ENCODE measurements around the gene IL1R2.
"Not testable (repeated sequence)": the region's sequence is repeated elsewhere in the genome, so short reads cannot be mapped to it uniquely, and the experiment has no call there.

IL1R2 gene

DNA sequence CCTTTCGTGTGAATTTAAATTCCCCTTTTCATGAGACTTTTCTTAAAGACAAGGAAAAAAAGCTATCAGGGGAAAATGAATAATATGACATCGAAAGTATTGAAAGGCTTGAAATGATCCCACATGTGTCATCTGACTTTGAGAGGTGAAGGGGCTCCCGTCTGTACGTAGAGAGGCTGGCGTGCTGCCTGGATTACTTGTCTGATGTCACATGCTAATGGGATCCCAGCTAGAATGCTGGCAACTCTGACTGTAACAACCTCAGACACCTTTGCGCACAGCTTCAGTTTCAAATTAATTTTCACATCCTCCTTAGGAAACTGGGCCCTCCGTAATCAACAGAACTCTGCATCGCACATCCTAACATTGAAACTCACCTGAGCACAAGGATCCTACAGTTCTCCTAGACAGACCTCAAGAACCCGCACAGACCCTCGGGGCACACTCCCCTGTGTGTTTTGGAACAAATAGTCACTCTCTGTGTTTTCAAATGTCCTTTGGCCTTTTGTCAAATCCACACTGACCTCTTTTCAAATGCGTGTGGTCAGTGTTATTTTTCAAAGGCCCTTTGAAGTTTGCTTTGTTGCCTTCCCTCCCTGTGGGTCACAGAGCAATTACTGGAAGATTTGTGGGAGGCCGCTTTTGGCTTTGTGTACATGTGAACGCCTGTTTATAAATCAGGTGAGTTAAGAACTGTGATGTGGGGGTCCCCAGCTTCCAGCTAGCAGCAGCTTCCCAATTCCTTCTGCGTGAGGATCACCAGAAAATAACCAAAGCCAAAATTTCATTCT, 65.9 kb downstream of the IL1R2 start:
- in situ Hi-C loops (cut with MboI; ENCODE audit: low sequenced_read_pairs), result no loop called here

DNA sequence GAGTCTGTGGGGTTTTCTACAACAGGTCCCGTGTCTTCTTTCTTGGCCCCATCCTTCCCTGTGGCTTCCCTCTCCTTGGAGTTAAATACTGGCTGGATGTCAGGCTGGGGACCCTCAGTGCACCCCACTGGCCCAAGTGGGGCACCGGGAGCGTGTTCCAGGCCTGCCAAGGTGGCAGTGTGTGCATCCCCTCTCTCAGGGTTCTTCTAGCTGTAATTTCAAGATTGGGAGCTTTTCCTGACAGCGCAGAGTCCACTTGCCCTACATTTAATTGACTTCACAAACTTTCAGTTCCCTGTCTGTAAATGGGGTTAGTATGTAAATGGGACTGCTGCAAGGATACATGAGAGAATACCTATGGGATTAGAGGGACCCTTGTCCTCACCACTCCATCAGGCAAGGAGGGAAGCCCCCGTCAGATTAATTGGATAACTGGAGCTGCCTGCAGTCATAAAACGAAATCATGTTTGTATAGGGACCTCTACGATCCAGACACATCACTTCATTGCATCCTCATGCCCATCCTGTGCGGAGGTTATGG, 66.6 kb downstream of the IL1R2 start:
- in situ Hi-C loops (cut with MboI; ENCODE audit: low sequenced_read_pairs), result no loop called here

DNA sequence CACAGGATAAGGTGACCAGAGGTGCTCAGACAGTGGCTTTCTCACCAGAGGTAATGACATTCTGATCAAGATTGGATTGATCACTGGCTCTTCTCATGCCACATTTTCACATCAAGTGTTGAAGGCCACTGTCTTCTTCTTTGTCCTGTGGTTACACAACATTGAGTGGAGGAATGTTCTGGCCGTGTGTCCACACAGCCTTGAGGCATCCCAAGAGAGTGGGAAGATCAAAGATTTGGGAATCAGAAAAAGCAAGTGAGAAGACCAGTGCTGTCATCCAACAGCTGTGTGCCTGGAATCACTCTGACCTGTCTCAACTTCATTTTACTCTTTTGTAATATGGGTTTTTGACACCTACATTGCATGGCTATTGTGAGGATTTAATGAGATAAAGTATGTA, 67.4 kb downstream of the IL1R2 start:
- in situ Hi-C loops (cut with MboI; ENCODE audit: low sequenced_read_pairs), result no loop called here

DNA sequence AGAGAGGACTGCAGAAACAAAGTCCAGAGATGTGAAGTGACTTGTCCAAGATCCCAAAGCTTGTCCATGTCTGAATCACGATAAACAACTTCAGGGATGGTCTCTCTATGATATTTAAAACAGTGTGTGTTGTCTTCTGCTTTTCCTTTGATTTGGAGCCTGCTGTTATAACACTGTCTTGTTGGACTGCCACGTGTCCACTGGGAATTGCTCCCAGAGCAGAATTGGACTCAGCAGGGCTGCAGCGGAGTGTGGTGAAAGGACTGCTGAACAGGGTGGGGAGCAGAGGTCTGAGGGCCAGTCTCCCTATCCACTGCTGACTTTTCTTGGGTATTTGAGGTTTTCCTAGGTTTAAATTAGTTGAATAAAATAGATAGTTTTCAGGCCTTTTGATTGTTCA, 68.3 kb downstream of the IL1R2 start:
- in situ Hi-C loops (cut with MboI; ENCODE audit: low sequenced_read_pairs), result no loop called here

DNA sequence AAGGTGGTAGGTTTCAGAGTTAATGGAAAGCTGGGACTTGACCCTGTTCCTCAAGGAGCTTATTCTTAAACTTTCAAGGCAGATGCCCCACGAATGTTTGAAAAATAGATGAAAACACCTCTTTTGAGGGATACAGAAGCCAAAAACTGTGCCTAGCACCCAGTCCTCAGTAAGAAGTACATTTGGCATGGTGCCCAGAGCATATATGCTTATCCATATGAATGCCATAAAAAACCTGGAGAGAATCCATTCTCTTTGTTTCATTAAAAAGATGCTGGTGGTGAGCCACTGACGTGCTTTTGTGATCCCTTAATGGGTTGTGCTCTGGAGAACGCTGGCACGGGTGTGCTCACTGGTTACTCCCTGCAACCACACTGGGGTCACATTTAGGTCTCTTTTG, 69.0 kb downstream of the IL1R2 start:
- in situ Hi-C loops (cut with MboI; ENCODE audit: low sequenced_read_pairs), result no loop called here

DNA sequence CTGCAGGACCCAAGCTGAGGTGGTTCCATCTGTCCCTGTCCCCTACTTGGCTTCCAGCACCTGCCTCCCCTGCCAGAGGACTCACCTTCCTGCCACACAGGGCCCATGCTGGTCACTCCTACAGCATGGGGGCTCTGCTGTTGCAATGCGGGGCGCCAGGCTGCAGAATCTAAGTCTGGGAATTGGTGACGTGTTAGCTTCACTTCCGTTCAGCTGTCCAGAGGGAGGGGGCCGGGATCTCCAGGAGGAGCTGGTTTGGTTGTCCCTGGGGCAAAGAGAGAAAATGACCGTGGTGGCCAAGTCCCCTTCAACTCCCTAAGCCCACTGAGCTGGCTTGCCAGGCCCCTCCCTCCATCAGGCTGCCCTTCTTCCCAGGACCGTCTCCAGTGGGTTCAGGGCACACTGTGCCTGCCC, 69.5 kb downstream of the IL1R2 start:
- in situ Hi-C loops (cut with MboI; ENCODE audit: low sequenced_read_pairs), result no loop called here

DNA sequence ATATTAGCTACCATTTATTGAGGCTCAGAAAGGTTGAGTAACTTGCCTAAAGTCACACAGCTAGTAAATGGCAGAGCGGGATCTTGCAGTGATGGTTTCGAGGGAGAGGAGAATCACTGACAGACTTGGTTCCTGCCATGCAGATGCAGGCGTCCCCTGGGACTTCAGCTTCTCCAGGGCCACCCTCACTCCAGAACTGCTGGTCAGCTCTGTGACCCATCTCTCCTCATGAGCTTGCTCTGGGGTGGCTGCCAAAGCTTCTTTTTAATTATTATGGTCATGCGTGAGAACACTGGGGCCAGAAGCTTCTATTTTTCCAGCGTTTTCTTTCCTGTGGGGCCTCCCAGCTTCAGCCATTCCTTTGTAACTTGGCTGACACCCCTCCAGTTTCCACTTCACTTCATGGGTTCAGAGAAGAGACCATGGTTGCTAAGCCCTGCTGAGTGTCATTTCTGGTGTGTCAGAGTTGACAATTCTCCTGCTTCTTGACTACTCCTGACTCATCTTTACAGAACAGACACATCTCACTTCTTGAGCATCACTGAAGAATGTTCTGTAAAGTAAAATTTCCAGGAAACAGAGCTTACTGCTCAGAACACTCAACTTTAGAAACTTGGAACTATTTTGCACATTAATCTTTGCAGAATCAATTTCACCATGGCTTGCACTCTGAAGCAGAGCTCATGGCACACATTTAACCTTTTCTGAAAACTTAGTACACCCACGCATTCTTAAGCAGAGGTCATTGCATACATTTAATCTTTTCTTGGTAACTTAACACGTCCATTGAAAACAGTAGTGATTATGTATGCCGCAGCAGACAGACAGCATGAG, 70.4 kb downstream of the IL1R2 start:
- in situ Hi-C loops (cut with MboI; ENCODE audit: low sequenced_read_pairs), result no loop called here

DNA sequence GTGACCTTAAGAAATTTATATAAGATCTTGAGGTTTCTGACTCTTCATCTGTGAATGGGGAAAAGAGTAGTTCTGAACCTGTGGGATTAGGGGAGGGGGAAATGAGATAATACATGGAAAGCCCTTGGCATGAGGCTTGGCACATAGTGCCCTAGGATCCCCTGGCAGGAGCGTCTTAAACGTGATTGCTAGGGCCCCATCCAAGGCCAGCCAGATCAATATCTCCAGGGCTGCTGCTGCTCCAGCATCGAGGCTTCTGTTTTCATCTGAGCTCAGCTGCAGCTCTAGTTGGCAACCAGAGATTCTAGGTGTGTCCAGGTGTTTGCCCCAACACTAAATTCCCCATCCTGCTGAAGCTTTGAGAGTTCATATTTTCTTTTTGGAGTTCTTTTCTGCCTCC, 71.0 kb downstream of the IL1R2 start:
- in situ Hi-C loops (cut with MboI; ENCODE audit: low sequenced_read_pairs), result no loop called here

DNA sequence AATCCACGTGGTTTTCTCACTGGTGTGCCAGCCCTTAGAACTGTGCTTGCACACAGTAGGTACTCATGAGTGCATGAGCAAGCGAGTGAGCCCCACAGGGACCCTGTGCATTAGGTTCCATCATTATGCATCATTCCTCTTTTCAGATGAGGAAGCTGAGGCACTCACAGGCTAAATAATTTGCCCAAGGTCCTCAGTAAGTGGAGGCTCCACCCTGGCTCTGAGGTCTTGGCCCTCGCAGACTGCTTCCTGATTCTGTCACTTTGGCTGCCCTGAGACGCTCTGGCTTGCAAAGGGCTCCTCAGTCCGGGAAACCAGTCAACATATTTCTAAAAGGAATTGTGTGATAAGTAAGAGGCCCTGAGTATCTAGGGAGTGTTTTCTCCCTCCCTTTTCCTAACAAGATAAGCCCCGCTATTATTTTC, 71.7 kb downstream of the IL1R2 start:
- in situ Hi-C loops (cut with MboI; ENCODE audit: low sequenced_read_pairs), result no loop called here

DNA sequence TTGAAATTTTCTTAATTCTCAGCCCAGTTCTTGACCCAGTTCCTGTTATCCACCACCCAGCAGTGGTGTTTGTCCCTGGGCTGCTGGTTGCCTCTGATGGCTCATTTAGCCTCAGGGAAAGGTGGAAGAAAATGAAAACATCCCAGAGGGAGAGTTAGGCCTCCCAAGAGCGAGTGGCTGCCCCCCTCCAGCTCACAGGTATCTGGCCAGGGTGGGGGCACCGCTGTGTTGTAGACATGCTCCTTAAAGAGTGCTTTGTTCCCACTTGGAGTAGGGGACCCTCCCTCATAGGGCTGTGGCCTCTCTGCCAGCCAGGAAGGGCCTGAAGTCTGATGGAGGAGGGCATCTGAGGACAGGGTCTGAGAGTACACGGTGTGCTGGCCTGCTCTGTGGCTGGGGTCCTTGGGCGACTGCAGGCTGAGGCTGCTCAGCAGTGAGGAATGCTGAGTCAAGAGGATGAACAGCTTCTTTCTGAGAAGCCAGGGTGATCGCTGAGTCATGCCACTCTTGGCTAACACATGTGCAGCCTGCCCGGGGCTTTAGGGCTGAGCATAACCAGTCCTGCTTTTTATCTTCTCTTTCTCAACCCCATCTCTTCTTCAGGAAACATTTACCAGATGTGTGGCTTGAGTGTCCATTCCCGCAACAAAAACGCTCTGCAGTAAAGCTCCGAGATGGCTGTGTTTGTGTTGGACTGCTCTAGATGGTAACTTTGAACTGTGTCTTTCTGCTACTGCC, 72.3 kb downstream of the IL1R2 start:
- in situ Hi-C loops (cut with MboI; ENCODE audit: low sequenced_read_pairs), result no loop called here

DNA sequence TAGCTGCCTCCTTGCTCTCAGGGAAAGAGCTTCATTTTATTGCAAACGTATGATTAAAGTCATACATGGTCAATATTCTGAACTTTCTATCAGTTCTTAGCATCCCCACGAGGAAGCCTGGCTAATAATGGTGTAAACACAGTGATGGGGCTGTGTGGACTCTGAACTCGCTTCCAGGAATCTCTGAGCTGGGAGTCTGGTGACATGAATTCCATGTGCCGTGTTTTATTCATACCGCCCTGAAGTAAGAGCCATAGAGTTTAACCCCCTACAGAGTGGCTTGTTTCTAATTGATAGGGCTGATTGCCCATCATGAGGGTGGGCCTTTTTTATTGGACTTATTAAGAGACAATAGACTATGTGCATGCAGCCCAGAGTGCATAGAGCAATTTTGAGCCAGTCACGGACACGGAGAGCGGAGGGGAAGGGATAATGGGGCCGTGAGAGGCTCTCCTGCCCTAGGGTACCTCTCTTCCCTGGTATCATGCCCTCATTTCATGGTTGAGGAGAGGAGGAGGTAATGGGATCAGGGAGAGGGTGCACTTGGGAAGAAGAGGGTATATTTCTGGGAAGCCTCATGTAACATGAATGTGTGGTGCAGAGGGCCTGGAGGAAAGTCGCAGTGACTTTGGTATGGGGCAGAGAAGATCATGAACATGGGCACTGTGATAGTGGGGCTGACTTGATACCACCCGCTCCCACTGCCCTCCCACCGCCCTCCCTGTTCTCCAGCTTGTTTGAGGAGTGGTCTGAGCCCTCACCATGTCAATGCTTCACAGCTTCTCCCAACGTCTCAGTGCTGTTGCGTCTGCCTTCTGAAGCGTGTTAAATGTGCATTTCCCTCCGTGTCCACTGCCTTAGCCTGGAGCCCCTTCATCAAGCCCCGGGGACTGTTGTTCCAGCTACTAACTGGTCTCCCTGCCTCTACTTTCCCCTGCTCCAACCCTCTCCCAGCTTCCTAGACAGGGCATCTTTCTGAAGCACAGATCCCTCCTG, 73.2 kb downstream of the IL1R2 start:
- in situ Hi-C loops (cut with MboI; ENCODE audit: low sequenced_read_pairs), result no loop called here

DNA sequence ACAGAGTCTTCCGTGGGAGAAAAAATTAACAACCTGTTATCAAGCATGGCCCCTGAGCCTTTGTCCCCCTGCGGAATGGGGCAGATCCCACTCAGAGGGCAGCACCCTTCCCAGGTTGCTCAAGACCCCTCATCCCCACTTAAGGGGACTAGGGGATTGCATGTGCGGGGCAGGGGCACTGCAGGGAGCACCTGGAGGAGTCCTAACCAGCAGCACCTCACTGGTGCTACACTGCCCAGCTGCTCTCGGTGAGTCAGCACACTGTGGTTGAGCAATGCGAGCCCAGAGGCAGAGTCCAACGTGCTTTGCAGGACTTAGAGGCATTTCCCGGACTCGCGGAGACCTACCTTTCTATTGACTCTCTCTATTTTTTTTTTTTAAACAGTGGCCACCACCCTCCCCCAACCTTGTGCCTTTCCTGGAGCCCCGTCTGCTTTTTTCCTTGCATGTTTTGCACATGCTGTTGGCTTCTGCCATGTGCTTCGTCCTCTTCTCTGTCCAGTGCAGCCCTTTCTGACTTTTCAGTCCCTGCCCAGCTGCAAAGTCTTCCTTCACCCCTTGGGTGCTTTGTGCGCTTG, 74.0 kb downstream of the IL1R2 start:
- in situ Hi-C loops (cut with MboI; ENCODE audit: low sequenced_read_pairs), result no loop called here

DNA sequence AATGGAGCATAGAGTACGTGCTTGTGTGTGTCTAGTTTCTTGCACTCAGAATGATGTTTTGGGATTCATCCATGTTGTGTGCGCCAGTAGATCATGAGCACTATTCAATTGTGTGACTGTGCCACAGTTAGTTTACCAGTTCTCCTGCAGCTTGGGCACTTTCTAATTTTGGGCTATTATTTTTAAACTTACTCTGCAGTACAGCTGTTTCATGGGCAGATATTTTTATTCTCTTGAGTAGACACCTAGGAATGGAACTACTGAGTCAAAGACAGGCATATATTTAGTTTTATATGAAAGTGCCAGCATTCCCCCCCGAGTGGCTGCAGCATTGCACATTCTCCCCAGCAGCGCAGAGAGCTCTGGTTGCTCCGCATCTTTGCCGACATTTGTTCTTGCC, 74.8 kb downstream of the IL1R2 start:
- in situ Hi-C loops (cut with MboI; ENCODE audit: low sequenced_read_pairs), result no loop called here

DNA sequence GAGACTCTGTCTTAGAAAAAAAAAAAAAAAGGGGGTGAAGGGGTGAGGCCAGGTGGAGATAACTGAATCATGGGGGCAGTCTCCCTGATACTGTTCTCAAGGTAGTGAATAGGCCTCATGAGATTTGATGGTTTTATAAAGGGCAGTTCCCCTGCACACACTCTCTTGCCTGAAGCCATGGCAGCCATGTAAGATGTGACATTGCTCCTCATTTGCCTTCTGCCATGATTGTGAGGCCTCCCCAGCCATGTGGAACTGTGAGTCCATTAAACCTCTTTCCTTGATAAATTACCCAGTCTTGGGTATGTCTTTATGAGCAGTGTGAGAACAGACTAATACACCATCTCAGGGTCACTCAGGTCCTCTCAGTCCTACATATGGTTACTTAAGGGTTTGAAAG, 76.4 kb downstream of the IL1R2 start:
- in situ Hi-C loops (cut with MboI; ENCODE audit: low sequenced_read_pairs), result not testable (repeated sequence)

DNA sequence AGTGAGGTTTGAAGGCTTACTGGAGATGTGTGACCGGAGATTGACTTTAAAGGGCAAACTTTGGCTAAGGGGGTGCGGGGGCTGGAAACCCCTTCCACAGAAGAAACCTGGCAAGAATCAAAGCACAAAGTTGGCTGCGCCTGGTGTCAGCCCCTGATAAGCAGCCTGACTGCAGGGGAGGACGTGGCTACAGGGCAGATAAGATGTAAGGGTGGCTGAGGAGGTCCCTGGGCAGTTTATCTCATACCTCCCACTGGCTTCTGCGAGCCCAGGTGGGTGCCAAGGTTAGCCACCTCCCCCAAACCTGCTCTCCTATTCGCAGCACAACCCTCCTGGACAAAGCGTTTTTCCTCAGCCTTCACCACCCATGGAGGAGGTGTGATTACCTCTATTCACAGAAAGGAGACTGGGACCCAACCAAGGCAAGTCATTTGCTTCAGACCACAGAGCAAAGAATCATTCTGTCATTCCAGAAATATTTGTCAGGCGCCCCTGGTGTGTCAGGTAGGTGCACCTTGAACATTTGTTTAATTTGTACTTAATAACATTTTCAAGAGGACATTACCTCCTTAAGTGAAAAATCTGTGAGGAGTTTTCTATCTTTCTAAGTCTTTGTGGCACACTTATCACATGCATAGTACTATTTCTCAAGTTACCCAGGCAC, 77.7 kb downstream of the IL1R2 start:
- in situ Hi-C loops (cut with MboI; ENCODE audit: low sequenced_read_pairs), result no loop called here

DNA sequence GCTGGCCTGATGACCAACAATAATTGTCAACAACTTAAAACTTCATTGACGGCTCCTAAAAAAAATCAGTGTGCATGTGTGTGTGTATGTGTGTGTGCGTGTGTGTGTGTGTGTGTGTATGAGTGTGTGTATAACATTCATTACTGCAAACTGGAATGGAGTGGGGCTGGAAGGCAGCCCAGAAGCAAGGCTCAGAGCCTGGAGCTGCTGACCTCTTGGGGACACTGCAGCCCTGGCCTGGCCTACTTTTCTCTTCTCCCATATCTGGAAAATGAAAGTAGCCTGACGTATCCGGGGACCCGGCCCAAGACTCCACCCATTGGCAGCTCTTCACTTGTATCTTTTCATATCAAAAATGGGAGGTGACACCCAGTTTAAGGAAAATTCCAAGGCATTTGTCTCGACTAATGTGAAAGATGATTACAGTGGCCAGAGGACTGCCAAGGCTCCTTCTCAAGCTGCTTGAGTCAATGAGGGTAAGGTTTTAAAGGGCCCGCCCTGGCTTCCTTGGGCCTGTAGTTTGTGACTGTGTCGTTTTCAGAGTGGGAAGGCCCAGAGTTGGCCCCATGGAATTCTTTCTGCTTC, 78.4 kb downstream of the IL1R2 start:
- in situ Hi-C loops (cut with MboI; ENCODE audit: low sequenced_read_pairs), result no loop called here

DNA sequence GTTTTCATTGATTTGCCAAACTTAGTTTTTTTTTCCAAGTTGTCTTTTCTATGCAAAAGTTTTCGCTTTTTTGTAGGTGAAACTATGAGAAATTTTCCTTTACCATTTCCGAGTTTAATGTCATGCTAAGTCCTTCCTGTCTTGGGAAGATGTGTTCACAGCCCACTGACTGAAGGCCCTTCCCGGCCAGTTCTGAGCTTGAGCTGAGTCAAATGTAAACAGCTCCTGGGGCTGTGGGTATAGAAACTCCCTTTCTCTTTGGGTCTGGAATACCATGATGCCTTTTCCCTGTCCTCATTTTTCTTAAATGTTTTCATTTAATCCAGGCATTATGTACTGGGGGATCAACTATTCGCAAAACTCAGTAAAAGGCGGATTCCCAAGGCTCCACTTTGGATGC, 81.0 kb downstream of the IL1R2 start:
- in situ Hi-C loops (cut with MboI; ENCODE audit: low sequenced_read_pairs), result no loop called here

DNA sequence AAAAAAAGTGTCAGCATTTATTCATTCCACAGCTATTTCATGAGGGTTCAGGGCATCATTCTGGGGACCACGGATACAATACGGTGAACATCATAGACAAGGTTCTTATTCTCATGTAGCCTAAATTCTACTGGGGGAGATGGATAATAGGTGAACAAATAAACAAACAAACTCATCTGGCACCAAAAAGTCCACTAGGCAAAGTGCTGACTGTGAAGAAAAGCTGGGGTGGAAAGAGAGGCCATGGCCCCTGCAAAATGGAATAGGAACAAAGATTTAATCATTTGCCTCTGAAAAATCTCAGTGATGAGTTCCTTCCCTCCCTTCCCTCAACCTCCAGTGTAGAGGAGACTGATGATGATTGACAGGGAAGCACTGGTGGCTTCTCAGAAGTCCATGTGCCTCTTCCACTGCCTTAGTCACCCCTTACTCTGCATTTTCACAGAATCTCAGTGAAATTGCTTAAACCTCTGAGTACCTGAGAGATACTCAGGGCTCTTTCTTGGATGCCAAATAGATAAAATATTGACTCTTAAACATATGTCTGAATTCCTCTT, 81.5 kb downstream of the IL1R2 start:
- in situ Hi-C loops (cut with MboI; ENCODE audit: low sequenced_read_pairs), result no loop called here
